RKO (cell line): Measurements from ENCODE around the gene GFOD1.

Experiments
- DNase-seq: peaks from one replicate; pipeline ENCODE4 v3.0.0-alpha.2; 2016; ENCODE audit warnings: low spot score

GFOD1 gene

GRCh38 chr6:13485923-13486562 is 1.4 kb downstream of the GFOD1 start:
- DNase-seq, result peak; percentile 75

- DNase-seq, result peak; percentile 34
Measured at GRCh38 chr6:13485303-13485702, 2.1 kb downstream of the GFOD1 start.

- DNase-seq, result no peak
Measured at GRCh38 chr6:13484827-13485226, 2.6 kb downstream of the GFOD1 start.

- DNase-seq, result no peak
Measured at GRCh38 chr6:13484138-13484708, 3.2 kb downstream of the GFOD1 start.

GRCh38 chr6:13480631-13481501 is 6.5 kb downstream of the GFOD1 start:
- DNase-seq, result no peak

- DNase-seq, result no peak
Measured at GRCh38 chr6:13479971-13480434, 7.4 kb downstream of the GFOD1 start.

GRCh38 chr6:13479206-13479800 is 8.1 kb downstream of the GFOD1 start:
- DNase-seq, result no peak

- DNase-seq, result no peak
Measured at GRCh38 chr6:13478525-13478966, 8.9 kb downstream of the GFOD1 start.

GRCh38 chr6:13474787-13475186 is 12.6 kb downstream of the GFOD1 start:
- DNase-seq, result no peak

- no peak for DNase-seq
Measured at GRCh38 chr6:13474360-13474759, 13.0 kb downstream of the GFOD1 start.

- no peak for DNase-seq
Measured at GRCh38 chr6:13473768-13474165, 13.6 kb downstream of the GFOD1 start.

- no peak for DNase-seq
Measured at GRCh38 chr6:13472976-13473767, 14.2 kb downstream of the GFOD1 start.

- no peak for DNase-seq
Measured at GRCh38 chr6:13472099-13472498, 15.3 kb downstream of the GFOD1 start.

GRCh38 chr6:13471184-13471583 is 16.2 kb downstream of the GFOD1 start:
- no peak for DNase-seq

GRCh38 chr6:13470238-13471140 is 16.9 kb downstream of the GFOD1 start:
- no peak for DNase-seq

- no peak for DNase-seq
Measured at GRCh38 chr6:13469693-13470092, 17.7 kb downstream of the GFOD1 start.

- DNase-seq, result no peak
Measured at GRCh38 chr6:13468839-13469238, 18.6 kb downstream of the GFOD1 start.

- DNase-seq, result no peak
Measured at GRCh38 chr6:13467216-13467600, 20.2 kb downstream of the GFOD1 start.

- DNase-seq, result peak; percentile 52
Measured at GRCh38 chr6:13466304-13467215, 20.8 kb downstream of the GFOD1 start.

GRCh38 chr6:13465734-13466133 is 21.7 kb downstream of the GFOD1 start:
- no peak for DNase-seq
